Mucosa of descending colon (tissue), 3 donors: ENCODE data around the gene APBA2. TPM values are rescaled to one million over a fixed set of nuclear protein-coding genes. Genes with fewer than 3 reads are reported as not detected.
"Not testable (repeated sequence)": the region's sequence is repeated elsewhere in the genome, so short reads cannot be mapped to it uniquely, and the experiment has no call there.

Source experiments
- ATAC-seq: fragments of 200-7000 bp; cut with Tn5 transposase; one replicate; pipeline ENCODE4 v1.9.1; 2020; ENCODE audit warnings: mild to moderate bottlenecking, moderate library complexity
- DNase-seq, 3 donors: peaks; one replicate each; pipeline ENCODE4 v3.0.0-alpha.2; 2020
- H3K36me3 ChIP-seq: fragments of 200-600 bp; one replicate; pipeline ENCODE4 v1.8.0; 2021; ENCODE audit warnings: low read depth, mild to moderate bottlenecking
- H3K4me1 ChIP-seq: fragments of 200-600 bp; one replicate; pipeline ENCODE4 v1.8.0; 2021; ENCODE audit warnings: low read depth, mild to moderate bottlenecking
- H3K4me3 ChIP-seq: fragments of 200-600 bp; one replicate; pipeline ENCODE4 v1.8.0; 2021; ENCODE audit warnings: mild to moderate bottlenecking
- H3K9me3 ChIP-seq: fragments of 200-600 bp; one replicate; pipeline ENCODE4 v1.8.0; 2021; ENCODE audit warnings: mild to moderate bottlenecking
- CTCF ChIP-seq: fragments of 200-600 bp; IDR thresholded peaks from one replicate; pipeline ENCODE4 v1.8.0; 2022; ENCODE audit warnings: antibody characterized with exemption, mild to moderate bottlenecking
- intact Hi-C, 2 donors: fragments of 100-400 bp; cut with DNase I in 1 of 2; cut with micrococcal nuclease in 1 of 2; formaldehyde crosslinking; loops; one replicate each; pipeline versions ENCODE4 v1.11.0 to v1.11.1; 2022; cut with DNase I, micrococcal nuclease
- total RNA-seq, 3 donors: library from RNA; stranded (reverse); fragmentation: NEBNext Ultra II Directional in 2 of 3; extraction: Animal tissue kit (Norgen Biotek cat#: 25700) in 2 of 3; gene quantifications; one replicate each; pipeline versions ENCODE4 v1.2.1 to v1.2.4, GENCODE V29; 2021 to 2023
- donor health status: DM: no; HTN: no; CAD: no; lungs with moderate emphysema.
- donor health status: DM: no; HTN: no; CAD: no.
- donor health status: DM: no; HTN: yes; CAD: no.

The APBA2 gene
- total RNA-seq, 3 donors from 2014 or later = 0.69 to 2.0 (median 1.2) TPM

DNA sequence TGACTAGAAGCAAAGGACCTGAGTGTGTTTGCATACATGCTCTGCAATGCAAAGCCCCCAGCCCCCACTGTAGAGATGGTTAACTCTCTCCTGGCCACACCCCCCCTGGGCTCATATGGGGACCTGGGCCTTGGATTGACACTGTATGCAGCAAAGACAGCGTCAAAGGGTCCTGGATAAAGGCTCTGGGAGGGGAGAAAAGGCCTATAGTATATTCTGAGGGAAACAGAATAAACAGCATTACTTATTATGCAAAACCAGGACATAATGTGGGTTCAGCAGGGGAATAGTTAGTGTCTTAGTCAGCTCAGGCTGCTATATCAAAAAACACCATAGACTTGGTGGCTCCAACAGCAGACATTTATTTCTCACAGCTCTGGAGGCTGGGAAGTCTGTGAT lies 158.7 kb downstream of the APBA2 start:
- intact Hi-C loops = no loop called here
- Histone ChIP-seq H3K4me1 (no peaks in the 10 kb centered on the region), H3K36me3 (no peaks in the 10 kb centered on the region), H3K9me3 (no peaks in the 10 kb centered on the region), H3K4me3 (no peak overlapping the region)
- TF ChIP-seq CTCF = no peak
- DNase-seq (no peak), ATAC-seq (no peak)

DNA sequence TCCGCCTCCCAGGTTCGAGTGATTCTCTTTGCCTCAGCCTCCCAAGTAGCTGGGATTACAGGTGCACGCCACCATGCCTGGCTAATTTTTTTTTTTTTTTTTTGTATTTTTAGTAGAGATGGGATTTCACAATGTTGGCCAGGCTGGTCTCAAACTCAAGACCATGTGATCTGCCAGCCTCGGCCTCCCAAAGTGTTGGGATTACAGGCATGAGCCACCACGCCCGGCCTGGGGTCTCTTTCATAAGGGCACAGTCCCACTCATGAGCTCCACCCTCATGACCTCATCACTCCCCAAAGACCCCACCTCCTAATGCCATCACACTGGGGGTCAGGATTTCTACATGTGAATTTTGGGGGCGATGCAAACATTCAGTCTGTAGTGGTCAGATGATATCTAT lies 159.4 kb downstream of the APBA2 start:
- H3K4me3 ChIP-seq, H3K36me3 ChIP-seq, DNase-seq, H3K4me1 ChIP-seq, ATAC-seq, H3K9me3 ChIP-seq, intact Hi-C loops: not testable (repeated sequence)

DNA sequence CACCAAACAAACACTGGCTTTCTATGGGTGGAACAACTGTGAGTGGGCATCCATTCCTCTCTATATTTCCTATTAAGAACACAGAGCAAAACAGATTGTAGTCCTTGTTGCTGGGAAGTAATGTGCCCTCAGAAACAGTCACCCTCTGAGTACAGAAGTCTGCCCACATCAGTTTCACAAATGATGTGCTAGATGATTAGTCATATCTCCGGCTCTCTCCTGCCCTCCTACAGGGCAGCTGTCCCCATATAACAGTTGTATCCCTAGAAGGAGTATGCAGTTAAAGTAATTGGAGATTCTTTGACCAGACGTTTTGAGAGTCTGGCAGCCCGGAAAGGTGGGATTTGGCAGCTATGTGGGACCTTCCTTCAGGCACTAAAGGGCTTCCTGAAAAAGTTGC lies 159.9 kb downstream of the APBA2 start:
- no peak overlapping the region for H3K4me3 ChIP-seq
- intact Hi-C loops = no loop called here
- no peak for DNase-seq
- H3K36me3 ChIP-seq = no peaks in the 10 kb centered on the region
- no peak for ATAC-seq
- H3K4me1 ChIP-seq = no peaks in the 10 kb centered on the region
- no peaks in the 10 kb centered on the region for H3K9me3 ChIP-seq
- no peak for TF ChIP-seq CTCF

- no peaks in the 10 kb centered on the region for H3K4me1 ChIP-seq
- ATAC-seq (no peak), DNase-seq (no peak)
- no peak overlapping the region for H3K4me3 ChIP-seq
- no peaks in the 10 kb centered on the region for H3K9me3 ChIP-seq
- no peak for TF ChIP-seq CTCF
- intact Hi-C loops = no loop called here
- H3K36me3 ChIP-seq = no peaks in the 10 kb centered on the region
Observed at GRCh38 chr15:29046281-29046810, 160.6 kb downstream of the APBA2 start.

- ATAC-seq = no peak
- Histone ChIP-seq H3K36me3 (no peaks in the 10 kb centered on the region), H3K4me3 (no peak overlapping the region), H3K9me3 (no peaks in the 10 kb centered on the region), H3K4me1 (no peaks in the 10 kb centered on the region)
- intact Hi-C loops = no loop called here
- DNase-seq = no peak
- no peak for TF ChIP-seq CTCF
Observed at GRCh38 chr15:29046977-29047376, 161.2 kb downstream of the APBA2 start.

DNA sequence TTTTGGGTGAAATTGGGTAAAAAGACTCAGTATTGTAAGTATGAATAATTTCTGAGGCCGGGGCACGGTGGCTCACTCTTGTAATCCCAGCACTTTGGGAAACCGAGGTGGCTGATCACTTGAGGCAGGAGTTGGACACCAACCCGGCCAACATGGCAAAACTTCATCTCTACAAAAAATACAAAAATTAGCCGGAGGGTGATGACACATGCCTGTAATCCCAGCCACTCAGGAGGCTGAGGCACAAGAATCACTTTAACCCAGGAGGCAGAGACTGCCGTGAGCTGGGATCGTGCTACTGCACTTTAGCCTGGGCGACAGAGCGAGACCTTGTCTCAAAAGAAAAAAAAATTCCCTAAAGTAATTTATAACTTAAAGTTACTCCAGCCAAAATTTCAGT lies 162.2 kb downstream of the APBA2 start:
- ATAC-seq = no peak
- intact Hi-C loops = no loop called here
- Histone ChIP-seq H3K36me3 (no peaks in the 10 kb centered on the region), H3K4me1 (no peaks in the 10 kb centered on the region), H3K9me3 (no peaks in the 10 kb centered on the region), H3K4me3 (no peak overlapping the region)
- no peak for TF ChIP-seq CTCF
- no peak for DNase-seq
